GM12865 (cell line): ENCODE results near the gene CASP10.

ENCODE experiments used
- DNase-seq: peaks from one replicate; pipeline ENCODE4 v3.0.0; 2010; ENCODE audit warnings: low read depth
- H3K4me3 ChIP-seq: 2 replicates; pipeline ENCODE4 v1.5.1; 2011; ENCODE audit warnings: mild to moderate bottlenecking, low read depth, low read length, control low read depth
- CTCF ChIP-seq: IDR thresholded peaks from 2 replicates; pipeline ENCODE4 v1.5.1; 2011; ENCODE audit warnings: low read length, control low read depth, low read depth, inconsistent platforms; ENCODE audit not compliant: insufficient read depth; ENCODE audit errors: missing control alignments

Gene CASP10

GRCh38 chr2:201223089-201224073, 40.4 kb downstream of the CASP10 start:
- no peak overlapping the region for H3K4me3 ChIP-seq
- DNase-seq: peak; percentile 79
- no peak for TF ChIP-seq CTCF

GRCh38 chr2:201228271-201228911, 45.5 kb downstream of the CASP10 start:
- TF ChIP-seq CTCF: no peak
- DNase-seq: no peak
- no peak overlapping the region for H3K4me3 ChIP-seq

- peak; percentile 19 for DNase-seq
- no peak for TF ChIP-seq CTCF
- no peak overlapping the region for H3K4me3 ChIP-seq
Observed at GRCh38 chr2:201228912-201229290, 46.0 kb downstream of the CASP10 start.

- TF ChIP-seq CTCF: peak; percentile 93
- H3K4me3 ChIP-seq: peak overlapping the region; percentile 38
- peak; percentile 97 for DNase-seq
Observed at GRCh38 chr2:201231781-201232466, 49.0 kb downstream of the CASP10 start.

- no peak for DNase-seq
- no peak overlapping the region for H3K4me3 ChIP-seq
- TF ChIP-seq CTCF: no peak
Observed at GRCh38 chr2:201232467-201232815, 49.5 kb downstream of the CASP10 start.

GRCh38 chr2:201233192-201233811, 50.4 kb downstream of the CASP10 start:
- DNase-seq: peak; percentile 96
- no peak for TF ChIP-seq CTCF
- peak overlapping the region; percentile 95 for H3K4me3 ChIP-seq
